Suprapubic skin (tissue), 4 donors: Measurements from ENCODE around the gene ZNF653. TPM values are rescaled to one million over a fixed set of nuclear protein-coding genes. Genes with fewer than 3 reads are reported as not detected.
A peak's percentile ranks its signal among the peaks of the same experiment; 100 is the strongest.

Experiments used
- DNase-seq, 2 donors: peaks; one replicate each; pipeline ENCODE4 v3.0.0-alpha.2; 2019; ENCODE audit warnings: low spot score in 2 of 2
- H3K27ac ChIP-seq: fragments of 200-600 bp; sonication (generic); one replicate; pipeline ENCODE4 v1.5.1; 2019
- H3K27me3 ChIP-seq: fragments of 200-600 bp; sonication (generic); one replicate; pipeline ENCODE4 v1.5.1; 2019
- H3K36me3 ChIP-seq: fragments of 200-600 bp; sonication (generic); one replicate; pipeline ENCODE4 v1.5.1; 2019
- H3K4me1 ChIP-seq: fragments of 200-600 bp; sonication (generic); one replicate; pipeline ENCODE4 v1.5.1; 2019
- H3K4me3 ChIP-seq: fragments of 200-600 bp; sonication (generic); one replicate; pipeline ENCODE4 v1.5.1; 2019; ENCODE audit warnings: mild to moderate bottlenecking
- H3K9me3 ChIP-seq: fragments of 200-600 bp; sonication (generic); one replicate; pipeline ENCODE4 v1.5.1; 2019
- EP300 ChIP-seq: sonication (generic); formaldehyde crosslinking; IDR thresholded peaks from one replicate; pipeline ENCODE4 v1.6.1; 2017; ENCODE audit warnings: antibody characterized with exemption
- POLR2A ChIP-seq, 2 donors: fragments of 450-650 bp; IDR thresholded peaks; one replicate each; pipeline ENCODE4 v1.6.1; 2017; ENCODE audit warnings: antibody characterized with exemption in 2 of 2, mild to moderate bottlenecking in 2 of 2, moderate library complexity in 2 of 2
- POLR2AphosphoS5 ChIP-seq, 3 donors: sonication (generic); formaldehyde crosslinking; IDR thresholded peaks; one replicate each; pipeline ENCODE4 v1.6.1; 2017; ENCODE audit warnings: antibody characterized with exemption in 3 of 3
- WGBS: methylation state at CpG from one replicate; pipeline ENCODE4 v1.1.5; 2018; 5-methylcytosine and 5-hydroxymethylcytosine counted together
- total RNA-seq, 4 donors: library from RNA; depleted of rRNA; stranded (reverse); fragments of >200 nt; gene quantifications; one replicate each; pipeline ENCODE4 v1.1.0, GENCODE V29; 2016
- TF ChIP-seq, protein P1 (sequence below), 2 donors: fragments of 200-600 bp in 1 of 2; fragments of 450-650 bp in 1 of 2; sonication (generic) in 1 of 2; IDR thresholded peaks; one replicate each; pipeline ENCODE4 v1.5.1; 2016 to 2019; ENCODE audit warnings: antibody characterized with exemption in 2 of 2, mild to moderate bottlenecking in 1 of 2, moderate library complexity in 1 of 2

Gene ZNF653
- total RNA-seq, 4 donors from 2014 or later, result 10.1 to 19.1 (median 11.8) TPM

DNA sequence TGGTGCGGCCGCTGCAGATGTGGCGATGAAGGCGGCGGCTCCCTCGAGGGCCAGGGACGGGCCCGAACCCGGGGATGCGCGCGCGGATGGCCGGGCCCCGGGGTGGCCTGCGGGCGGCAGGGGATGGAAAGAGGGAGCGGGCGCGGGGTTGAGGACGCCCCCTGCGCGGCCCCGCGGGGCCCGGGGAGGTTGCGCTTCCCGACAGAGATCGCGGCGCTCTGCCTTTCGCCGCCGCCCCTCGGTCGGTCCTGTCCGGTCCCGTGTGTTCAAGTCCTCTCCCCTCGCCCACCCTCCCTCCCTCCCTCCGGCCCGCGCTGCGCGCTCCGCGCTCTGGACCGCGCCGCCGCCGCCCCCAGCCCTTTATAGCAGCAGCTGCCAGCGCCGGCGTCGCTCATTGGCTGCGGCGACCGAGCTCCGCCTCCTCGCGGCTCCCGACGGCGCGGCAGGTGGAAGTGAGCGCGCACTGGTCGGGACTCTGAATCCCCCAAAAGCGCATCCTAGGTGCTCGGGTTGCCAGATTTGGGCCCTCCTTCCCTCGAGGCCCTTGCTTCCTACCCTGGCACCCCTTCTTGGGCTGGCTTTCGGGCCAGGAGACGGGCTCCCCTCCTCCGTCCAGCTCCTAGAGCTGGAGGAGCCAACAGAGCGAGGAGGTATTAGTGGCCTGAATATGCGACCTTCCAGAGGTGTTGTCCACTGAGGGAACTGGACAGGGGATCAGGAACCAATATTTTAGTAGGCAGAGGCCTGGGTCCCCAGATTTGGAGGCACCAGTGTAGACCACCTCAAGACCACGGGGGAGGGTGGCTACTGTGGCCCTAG, 24.7 kb downstream of the ZNF653 start, which contains the start of gene ELAVL3:
Gene ELAVL3 (minus strand): TSS at position 332 of the 819 bp plus-strand sequence. CDS start 438 bp downstream, outside the sequence.
- 10% methylated on average over 2 of the region's 77 CpGs for WGBS

DNA sequence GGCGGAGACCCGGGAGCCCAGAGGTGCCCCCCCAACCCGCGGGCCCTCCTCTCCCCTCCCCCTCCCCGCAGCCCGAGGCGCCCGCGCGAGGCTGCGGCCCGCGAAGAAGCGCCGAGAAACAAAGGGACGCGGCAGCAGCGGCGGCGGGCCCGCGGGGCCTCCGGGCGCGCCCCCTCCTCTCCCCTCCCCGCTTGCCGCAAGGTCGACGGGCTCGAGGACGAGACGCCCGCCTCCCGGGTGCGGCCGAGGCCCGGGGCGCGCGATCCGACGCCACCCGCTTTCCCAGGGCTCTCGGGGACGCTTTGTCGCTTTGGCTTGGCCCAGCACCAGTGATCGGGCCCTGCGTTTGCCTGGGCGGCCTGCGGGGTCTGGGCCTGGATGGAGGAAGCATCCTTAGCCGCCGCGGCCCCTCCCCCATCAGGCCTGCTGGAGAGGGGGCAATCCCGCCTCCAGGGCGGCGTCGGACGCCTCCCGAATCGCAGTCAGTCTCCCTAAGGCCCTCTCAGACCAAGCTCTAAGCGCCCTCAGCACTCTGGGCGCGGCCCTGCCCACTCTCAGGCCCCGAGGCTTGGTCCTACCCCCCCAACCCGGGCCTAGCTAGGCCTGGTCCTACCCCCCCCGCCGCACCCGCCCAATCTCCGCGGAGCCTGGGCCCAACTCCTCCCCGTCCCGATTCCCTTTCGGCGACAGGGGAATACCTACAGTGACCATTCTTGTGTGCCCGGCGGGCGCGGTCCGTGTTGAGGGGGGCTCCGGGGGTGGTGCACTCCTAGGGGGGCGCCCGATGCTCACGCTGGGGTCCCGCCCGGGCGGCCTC, 25.5 kb downstream of the ZNF653 start:
- TF ChIP-seq, protein P1, sequence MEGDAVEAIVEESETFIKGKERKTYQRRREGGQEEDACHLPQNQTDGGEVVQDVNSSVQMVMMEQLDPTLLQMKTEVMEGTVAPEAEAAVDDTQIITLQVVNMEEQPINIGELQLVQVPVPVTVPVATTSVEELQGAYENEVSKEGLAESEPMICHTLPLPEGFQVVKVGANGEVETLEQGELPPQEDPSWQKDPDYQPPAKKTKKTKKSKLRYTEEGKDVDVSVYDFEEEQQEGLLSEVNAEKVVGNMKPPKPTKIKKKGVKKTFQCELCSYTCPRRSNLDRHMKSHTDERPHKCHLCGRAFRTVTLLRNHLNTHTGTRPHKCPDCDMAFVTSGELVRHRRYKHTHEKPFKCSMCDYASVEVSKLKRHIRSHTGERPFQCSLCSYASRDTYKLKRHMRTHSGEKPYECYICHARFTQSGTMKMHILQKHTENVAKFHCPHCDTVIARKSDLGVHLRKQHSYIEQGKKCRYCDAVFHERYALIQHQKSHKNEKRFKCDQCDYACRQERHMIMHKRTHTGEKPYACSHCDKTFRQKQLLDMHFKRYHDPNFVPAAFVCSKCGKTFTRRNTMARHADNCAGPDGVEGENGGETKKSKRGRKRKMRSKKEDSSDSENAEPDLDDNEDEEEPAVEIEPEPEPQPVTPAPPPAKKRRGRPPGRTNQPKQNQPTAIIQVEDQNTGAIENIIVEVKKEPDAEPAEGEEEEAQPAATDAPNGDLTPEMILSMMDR (IDR thresholded peaks at IDR 0.05), result no peak
- no peak for TF ChIP-seq POLR2A (IDR thresholded peaks at IDR 0.05)
- TF ChIP-seq POLR2AphosphoS5 (IDR thresholded peaks at IDR 0.05), result no peak
- no peak for TF ChIP-seq EP300
- Histone ChIP-seq H3K4me1 (peaks cover 44% of the 10 kb centered on the region), H3K4me3 (peak overlapping the region; percentile 28), H3K27ac (no peak overlapping the region), H3K36me3 (peaks cover 8% of the 10 kb centered on the region), H3K9me3 (no peaks in the 10 kb centered on the region), H3K27me3 (peaks cover 47% of the 10 kb centered on the region)
- DNase-seq, result no peak
- WGBS, result 6% methylated on average over 6 of the region's 86 CpGs

More for the DNA sequence above, 24.7 kb downstream of the ZNF653 start, which contains the start of gene ELAVL3:
- TF ChIP-seq, protein P1 (IDR thresholded peaks at IDR 0.05), result no peak
- no peak for TF ChIP-seq EP300
- no peak for TF ChIP-seq POLR2AphosphoS5 (IDR thresholded peaks at IDR 0.05)
- no peak for TF ChIP-seq POLR2A (IDR thresholded peaks at IDR 0.05)
- Histone ChIP-seq H3K4me3 (peak within 1 kb of the TSS; percentile 37), H3K27ac (no peak within 1 kb of the TSS), H3K4me1 (peaks cover 44% of the 10 kb centered on the region), H3K27me3 (peaks cover 48% of the 10 kb centered on the region), H3K36me3 (peaks cover 8% of the 10 kb centered on the region), H3K9me3 (no peaks in the 10 kb centered on the region)
- no peak for DNase-seq

DNA sequence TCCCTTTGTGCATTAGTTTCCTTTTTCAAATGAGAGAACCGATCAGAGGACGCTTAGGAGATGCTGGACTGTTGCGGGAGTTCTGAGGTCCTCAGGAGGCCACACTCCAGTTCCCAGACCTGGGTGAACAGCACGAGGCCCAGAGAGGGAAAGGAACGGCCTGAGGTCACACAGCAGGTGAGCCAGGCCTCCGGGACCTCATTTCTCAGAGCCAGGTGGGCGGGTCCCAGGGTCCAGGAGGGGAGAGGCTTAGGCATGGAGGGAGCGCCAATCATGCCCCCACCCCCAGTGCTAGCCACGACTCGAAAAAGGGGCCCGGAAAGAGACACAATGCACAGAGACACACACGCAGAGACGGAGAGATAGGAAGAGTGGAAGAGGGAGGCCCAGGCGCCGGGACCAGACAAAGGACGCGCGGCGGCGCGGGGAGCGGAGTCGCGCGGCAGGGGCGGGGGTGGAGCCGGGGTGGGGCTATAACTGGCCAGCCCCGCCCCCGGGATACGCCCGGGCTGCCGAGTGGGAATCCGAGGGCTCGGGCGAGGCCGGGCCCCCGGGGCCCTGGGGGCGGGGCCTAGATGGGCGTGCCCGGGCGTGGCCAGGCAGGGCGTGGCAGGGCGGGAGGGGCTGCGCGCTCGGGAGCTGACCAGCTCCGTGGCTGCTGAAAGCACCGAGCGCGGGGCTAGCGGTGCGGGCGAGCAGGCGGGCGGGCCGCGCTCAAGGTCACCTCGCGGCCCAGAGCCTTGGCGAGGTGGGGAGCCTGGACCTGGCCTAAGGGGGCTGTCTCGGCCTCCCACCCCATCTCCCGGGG, 26.3 kb downstream of the ZNF653 start:
- no peak for TF ChIP-seq POLR2AphosphoS5 (IDR thresholded peaks at IDR 0.05)
- TF ChIP-seq POLR2A (IDR thresholded peaks at IDR 0.05), result no peak
- TF ChIP-seq, protein P1 (IDR thresholded peaks at IDR 0.05), result no peak
- TF ChIP-seq EP300, result no peak
- H3K4me3 ChIP-seq, result peak overlapping the region; percentile 28
- WGBS, result 46% methylated on average over 28 of the region's 62 CpGs
- peaks cover 8% of the 10 kb centered on the region for H3K36me3 ChIP-seq
- peaks cover 44% of the 10 kb centered on the region for H3K4me1 ChIP-seq
- DNase-seq, result no peak
- H3K27me3 ChIP-seq, result peaks cover 46% of the 10 kb centered on the region
- no peak overlapping the region for H3K27ac ChIP-seq
- H3K9me3 ChIP-seq, result no peaks in the 10 kb centered on the region

GRCh38 chr19:11478167-11479089, 27.2 kb downstream of the ZNF653 start:
- Histone ChIP-seq H3K9me3 (no peaks in the 10 kb centered on the region), H3K36me3 (peaks cover under 1% of the 10 kb centered on the region), H3K4me1 (peaks cover 42% of the 10 kb centered on the region), H3K27ac (no peak overlapping the region), H3K27me3 (peaks cover 40% of the 10 kb centered on the region), H3K4me3 (no peak overlapping the region)
- 63% methylated on average over 18 of the region's 19 CpGs for WGBS
- DNase-seq, result no peak
- TF ChIP-seq EP300, result no peak
- no peak for TF ChIP-seq POLR2AphosphoS5 (IDR thresholded peaks at IDR 0.05)
- TF ChIP-seq, protein P1 (IDR thresholded peaks at IDR 0.05), result no peak
- no peak for TF ChIP-seq POLR2A (IDR thresholded peaks at IDR 0.05)
